GM19035 (cell line): ENCODE data around the gene CDS2.
"Not testable (repeated sequence)": the region's sequence is repeated elsewhere in the genome, so short reads cannot be mapped to it uniquely, and the experiment has no call there.

ENCODE experiments used
- ATAC-seq: cut with Tn5 transposase; IDR thresholded peaks from one replicate; pipeline ENCODE4 v1.9.1; 2021; ENCODE audit not compliant: unreplicated experiment

Gene CDS2

GRCh38 chr20:5126512-5127203, at the start of gene CDS2:
Gene CDS2, plus strand, starts transcription at chr20:5127008. Its CDS starts 85 bp downstream, at chr20:5127093.
- ATAC-seq: peak; percentile 93

GRCh38 chr20:5077761-5078387, 48.9 kb upstream of the CDS2 start:
- ATAC-seq: no peak

- peak; percentile 97 for ATAC-seq
Observed at GRCh38 chr20:5078399-5078958, 48.3 kb upstream of the CDS2 start.

- no peak for ATAC-seq
Observed at GRCh38 chr20:5080384-5080877, 46.4 kb upstream of the CDS2 start.

GRCh38 chr20:5085380-5085779, 41.4 kb upstream of the CDS2 start:
- no peak for ATAC-seq

- ATAC-seq: no peak
Observed at GRCh38 chr20:5088688-5089087, 38.1 kb upstream of the CDS2 start.

- no peak for ATAC-seq
Observed at GRCh38 chr20:5090191-5090590, 36.6 kb upstream of the CDS2 start.

GRCh38 chr20:5091902-5092301, 34.9 kb upstream of the CDS2 start:
- no peak for ATAC-seq

GRCh38 chr20:5092765-5093339, 34.0 kb upstream of the CDS2 start:
- no peak for ATAC-seq

- ATAC-seq: no peak
Observed at GRCh38 chr20:5095454-5095853, 31.4 kb upstream of the CDS2 start.

- ATAC-seq: no peak
Observed at GRCh38 chr20:5095931-5096330, 30.9 kb upstream of the CDS2 start.

- ATAC-seq: no peak
Observed at GRCh38 chr20:5096463-5096862, 30.3 kb upstream of the CDS2 start.

GRCh38 chr20:5099009-5099408, 27.8 kb upstream of the CDS2 start:
- ATAC-seq: not testable (repeated sequence)

- not testable (repeated sequence) for ATAC-seq
Observed at GRCh38 chr20:5099909-5100308, 26.9 kb upstream of the CDS2 start.

- no peak for ATAC-seq
Observed at GRCh38 chr20:5100684-5101347, 26.0 kb upstream of the CDS2 start.

GRCh38 chr20:5104479-5104878, 22.3 kb upstream of the CDS2 start:
- ATAC-seq: no peak

GRCh38 chr20:5109276-5109675, 17.5 kb upstream of the CDS2 start:
- no peak for ATAC-seq

GRCh38 chr20:5113615-5113986, 13.2 kb upstream of the CDS2 start:
- no peak for ATAC-seq

- ATAC-seq: no peak
Observed at GRCh38 chr20:5114403-5114802, 12.4 kb upstream of the CDS2 start.

- no peak for ATAC-seq
Observed at GRCh38 chr20:5116875-5117274, 9.9 kb upstream of the CDS2 start.
